ENCODE results near the gene IKZF3.
A peak's percentile ranks its signal among the peaks of the same experiment; 100 is the strongest.

Gene IKZF3

GRCh38 chr17:39791111-39791992 is 72.8 kb downstream of the IKZF3 start:
- peak overlapping the region; percentile 83; the same call in 1 of the 2 replicates for H3K27ac ChIP-seq
- TF ChIP-seq CTCF (conservative IDR thresholded peaks at IDR 0.05; ENCODE audit: low read depth, low read length) = no peak

GRCh38 chr17:39787743-39788484 is 76.2 kb downstream of the IKZF3 start:
- Histone ChIP-seq H4K20me1 (ENCODE audit: insufficient read depth) (no peaks in the 10 kb centered on the region), H3K9ac (no peak overlapping the region), H3K79me2 (ENCODE audit: insufficient read depth, low read depth) (peaks cover 83% of the 10 kb centered on the region), H3K4me1 (ENCODE audit: low read depth, poor library complexity, severe bottlenecking) (peaks cover 90% of the 10 kb centered on the region), H3K36me3 (ENCODE audit: insufficient read depth) (peaks cover 25% of the 10 kb centered on the region; the same call in 1 of the 2 replicates), H3K27me3 (ENCODE audit: insufficient read depth, low read depth) (no peaks in the 10 kb centered on the region), H3K27ac (no peak overlapping the region; the same call in 1 of the 2 replicates), H2AFZ (ENCODE audit: low read depth) (no peak overlapping the region), H3K4me2 (no peak overlapping the region), H3K4me3 (IDR thresholded peaks at IDR 0.05; ENCODE audit: insufficient read depth, low read depth, low read length) (no peak overlapping the region)
- TF ChIP-seq CTCF (conservative IDR thresholded peaks at IDR 0.05; ENCODE audit: low read depth, low read length) = no peak

More at GRCh38 chr17:39791111-39791992, 72.8 kb downstream of the IKZF3 start:
- Histone ChIP-seq H2AFZ (ENCODE audit: low read depth) (no peak overlapping the region), H3K27me3 (ENCODE audit: insufficient read depth, low read depth) (no peaks in the 10 kb centered on the region), H3K9ac (no peak overlapping the region), H3K36me3 (ENCODE audit: insufficient read depth) (peaks cover 10% of the 10 kb centered on the region; the same call in 1 of the 2 replicates), H3K4me3 (IDR thresholded peaks at IDR 0.05; ENCODE audit: insufficient read depth, low read depth, low read length) (no peak overlapping the region), H3K79me2 (ENCODE audit: insufficient read depth, low read depth) (peaks cover 66% of the 10 kb centered on the region; the same call in 1 of the 2 replicates), H3K4me2 (peak overlapping the region; percentile 64; the same call in 1 of the 2 replicates), H3K4me1 (ENCODE audit: low read depth, poor library complexity, severe bottlenecking) (peaks cover 90% of the 10 kb centered on the region), H4K20me1 (ENCODE audit: insufficient read depth) (no peaks in the 10 kb centered on the region)

GRCh38 chr17:39787041-39787440 is 77.1 kb downstream of the IKZF3 start:
- peaks cover 25% of the 10 kb centered on the region; the same call in 1 of the 2 replicates for H3K36me3 ChIP-seq (ENCODE audit: insufficient read depth)
- no peaks in the 10 kb centered on the region for H4K20me1 ChIP-seq (ENCODE audit: insufficient read depth)
- no peak overlapping the region for H2AFZ ChIP-seq (ENCODE audit: low read depth)
- no peak overlapping the region for H3K9ac ChIP-seq
- H3K4me1 ChIP-seq (ENCODE audit: low read depth, poor library complexity, severe bottlenecking) = peaks cover 90% of the 10 kb centered on the region
- H3K4me3 ChIP-seq (IDR thresholded peaks at IDR 0.05; ENCODE audit: insufficient read depth, low read depth, low read length) = no peak overlapping the region
- peaks cover 83% of the 10 kb centered on the region for H3K79me2 ChIP-seq (ENCODE audit: insufficient read depth, low read depth)
- H3K27ac ChIP-seq = no peak overlapping the region; the same call in 1 of the 2 replicates
- no peak for TF ChIP-seq CTCF (conservative IDR thresholded peaks at IDR 0.05; ENCODE audit: low read depth, low read length)
- no peak overlapping the region for H3K4me2 ChIP-seq
- H3K27me3 ChIP-seq (ENCODE audit: insufficient read depth, low read depth) = no peaks in the 10 kb centered on the region

GRCh38 chr17:39782980-39783379 is 81.1 kb downstream of the IKZF3 start:
- TF ChIP-seq CTCF (conservative IDR thresholded peaks at IDR 0.05; ENCODE audit: low read depth, low read length) = no peak
- Histone ChIP-seq H3K9ac (no peak overlapping the region), H3K36me3 (ENCODE audit: insufficient read depth) (peaks cover 14% of the 10 kb centered on the region; the same call in 1 of the 2 replicates), H3K4me3 (IDR thresholded peaks at IDR 0.05; ENCODE audit: insufficient read depth, low read depth, low read length) (no peak overlapping the region), H3K4me1 (ENCODE audit: low read depth, poor library complexity, severe bottlenecking) (peaks cover 100% of the 10 kb centered on the region), H3K27me3 (ENCODE audit: insufficient read depth, low read depth) (no peaks in the 10 kb centered on the region), H4K20me1 (ENCODE audit: insufficient read depth) (no peaks in the 10 kb centered on the region), H3K27ac (peak overlapping the region; percentile 89; the same call in 1 of the 2 replicates), H2AFZ (ENCODE audit: low read depth) (no peak overlapping the region), H3K4me2 (peak overlapping the region; percentile 61; the same call in 1 of the 2 replicates), H3K79me2 (ENCODE audit: insufficient read depth, low read depth) (peaks cover 96% of the 10 kb centered on the region)
